Measurements from ENCODE around the gene PRKN.

Gene PRKN

DNA sequence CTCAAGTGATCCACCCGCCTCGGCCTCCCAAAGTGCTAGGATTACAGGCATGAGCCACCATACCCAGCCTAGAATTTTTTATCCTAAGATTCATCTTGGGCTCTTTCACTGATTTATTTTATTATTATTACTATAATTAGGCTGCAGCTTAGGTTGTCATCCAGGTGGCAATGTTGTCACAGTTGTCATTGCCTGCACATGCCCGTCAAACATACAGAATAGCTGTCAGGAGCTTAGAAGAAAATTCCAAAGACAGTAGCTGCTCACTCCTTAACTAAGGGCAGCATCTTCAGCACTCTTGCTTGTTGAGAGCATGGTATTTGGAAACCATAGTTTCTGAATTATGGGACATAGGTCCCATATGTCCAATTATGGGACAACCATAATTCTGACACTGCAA, 1118.8 kb downstream of the PRKN start:
- no peak for DNase-seq (ENCODE audit: low read depth in 2 of 2)

DNA sequence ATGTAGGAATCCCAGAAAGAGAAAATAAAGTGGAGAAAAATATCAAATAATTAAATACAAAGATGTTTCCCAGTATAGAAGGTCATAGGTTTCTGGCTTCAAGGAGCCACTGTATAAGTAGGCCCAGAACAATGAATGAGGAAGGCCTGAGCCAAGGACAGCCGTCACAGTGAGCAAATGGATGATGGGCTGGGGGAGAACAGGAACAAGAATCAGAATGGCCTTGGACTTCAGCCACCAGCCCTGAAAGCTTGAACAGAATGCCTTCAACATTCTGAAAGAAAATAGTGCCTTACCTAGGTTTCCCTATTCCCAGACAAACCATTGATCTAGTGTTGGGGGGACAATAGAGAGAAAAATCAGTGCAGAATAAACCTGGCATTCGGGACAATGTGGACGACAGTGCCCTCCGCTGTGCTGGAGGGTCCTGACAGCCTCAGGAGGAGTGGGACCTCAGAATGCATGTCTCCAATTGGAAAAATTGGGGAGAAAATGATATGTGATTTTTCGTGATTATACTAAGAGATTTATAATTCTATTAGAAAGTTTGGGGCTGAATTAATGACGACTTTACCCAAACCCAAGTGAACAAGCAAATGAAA, 1119.8 kb downstream of the PRKN start:
- no peak for DNase-seq (ENCODE audit: low read depth in 2 of 2)

DNA sequence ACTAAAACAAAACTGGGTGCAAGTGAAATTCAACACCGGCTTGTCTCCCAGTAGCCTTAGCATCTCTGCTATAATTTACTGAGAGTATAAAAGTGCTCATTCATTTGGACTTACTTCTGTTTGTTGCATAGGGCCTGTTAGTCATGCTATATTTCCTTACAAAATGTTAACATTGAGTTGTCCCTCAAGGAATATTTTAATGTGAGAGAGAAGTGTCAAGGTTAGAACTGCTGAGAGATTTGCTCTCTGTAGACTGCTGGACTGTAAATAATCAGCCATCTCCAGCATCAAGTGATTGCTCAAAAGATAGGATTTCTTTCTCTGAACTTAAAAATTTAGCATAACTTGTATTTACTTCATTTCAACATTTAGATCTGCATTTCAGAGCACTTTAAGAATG, 1125.2 kb downstream of the PRKN start:
- DNase-seq (ENCODE audit: low read depth in 2 of 2): no peak

DNA sequence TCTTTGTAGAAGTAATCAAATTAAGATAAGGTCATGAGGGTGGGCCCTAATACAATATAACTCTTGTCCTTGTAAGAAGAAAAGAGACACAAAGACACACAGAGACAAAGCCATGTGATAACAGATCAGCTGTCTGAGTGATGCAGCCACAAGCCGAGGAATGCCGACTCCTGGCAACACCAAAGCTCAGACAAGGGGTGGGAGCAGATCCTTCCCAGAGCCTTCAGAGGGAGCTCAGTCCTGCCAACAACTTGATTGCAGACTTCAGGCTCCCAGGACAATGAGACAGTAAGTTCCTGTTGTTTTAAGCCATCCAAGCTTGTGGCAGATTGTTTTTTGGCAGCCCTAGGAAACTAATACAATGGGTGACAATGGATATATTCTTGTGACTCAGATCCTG, 1128.7 kb downstream of the PRKN start:
- DNase-seq (ENCODE audit: low read depth in 2 of 2): no peak

- DNase-seq (ENCODE audit: low read depth in 2 of 2): no peak
These were observed 1130.6 kb downstream of the PRKN start for GRCh38 chr6:161596807-161597520.

DNA sequence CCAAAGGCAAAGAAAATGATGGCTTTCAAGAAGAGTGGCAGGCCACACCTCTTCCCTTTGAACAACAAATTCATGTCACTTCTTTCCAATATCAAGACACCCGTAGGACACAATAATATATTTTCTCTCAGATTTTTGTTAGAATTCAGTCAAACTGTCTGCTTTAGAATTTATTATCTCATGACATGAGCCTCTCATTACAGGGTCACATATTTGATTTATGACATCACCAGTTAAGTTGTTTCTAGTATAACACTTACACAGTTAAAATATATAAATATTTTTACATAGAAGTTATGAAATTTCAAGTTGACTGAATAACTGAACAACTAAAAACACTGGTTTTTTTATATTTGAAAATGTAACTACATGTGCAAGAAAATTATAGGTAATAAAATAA, 1133.2 kb downstream of the PRKN start:
- no peak for DNase-seq (ENCODE audit: low read depth in 2 of 2)

GRCh38 chr6:161590961-161591627, 1136.5 kb downstream of the PRKN start:
- no peak for DNase-seq (ENCODE audit: low read depth in 2 of 2)

- DNase-seq (ENCODE audit: low read depth in 2 of 2): no peak
These were observed 1140.7 kb downstream of the PRKN start for GRCh38 chr6:161586887-161587286.

- DNase-seq (ENCODE audit: low read depth in 2 of 2): no peak
These were observed 1142.8 kb downstream of the PRKN start for GRCh38 chr6:161584621-161585340.

DNA sequence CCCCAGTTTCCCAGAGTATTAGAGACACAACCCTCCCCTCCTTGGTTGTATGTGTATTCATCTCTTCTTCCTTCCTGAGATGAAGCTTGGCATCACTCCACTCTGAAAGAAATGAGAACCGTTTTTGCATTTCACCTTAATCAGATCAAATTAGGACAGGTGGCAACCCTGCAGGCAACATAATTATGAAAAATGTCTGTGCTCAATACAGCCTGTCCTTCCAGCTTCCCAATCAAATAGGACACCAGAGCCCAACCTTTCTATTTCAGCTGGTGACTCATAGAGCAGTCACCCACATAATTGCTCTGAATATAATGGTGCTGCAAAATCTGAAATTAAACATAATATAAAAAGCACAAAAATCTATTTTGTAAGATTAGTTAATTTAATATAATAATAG, 1143.5 kb downstream of the PRKN start:
- DNase-seq (ENCODE audit: low read depth in 2 of 2): no peak

GRCh38 chr6:161583584-161583983, 1144.0 kb downstream of the PRKN start:
- no peak for DNase-seq (ENCODE audit: low read depth in 2 of 2)

GRCh38 chr6:161578478-161578877, 1149.1 kb downstream of the PRKN start:
- DNase-seq (ENCODE audit: low read depth in 2 of 2): no peak

DNA sequence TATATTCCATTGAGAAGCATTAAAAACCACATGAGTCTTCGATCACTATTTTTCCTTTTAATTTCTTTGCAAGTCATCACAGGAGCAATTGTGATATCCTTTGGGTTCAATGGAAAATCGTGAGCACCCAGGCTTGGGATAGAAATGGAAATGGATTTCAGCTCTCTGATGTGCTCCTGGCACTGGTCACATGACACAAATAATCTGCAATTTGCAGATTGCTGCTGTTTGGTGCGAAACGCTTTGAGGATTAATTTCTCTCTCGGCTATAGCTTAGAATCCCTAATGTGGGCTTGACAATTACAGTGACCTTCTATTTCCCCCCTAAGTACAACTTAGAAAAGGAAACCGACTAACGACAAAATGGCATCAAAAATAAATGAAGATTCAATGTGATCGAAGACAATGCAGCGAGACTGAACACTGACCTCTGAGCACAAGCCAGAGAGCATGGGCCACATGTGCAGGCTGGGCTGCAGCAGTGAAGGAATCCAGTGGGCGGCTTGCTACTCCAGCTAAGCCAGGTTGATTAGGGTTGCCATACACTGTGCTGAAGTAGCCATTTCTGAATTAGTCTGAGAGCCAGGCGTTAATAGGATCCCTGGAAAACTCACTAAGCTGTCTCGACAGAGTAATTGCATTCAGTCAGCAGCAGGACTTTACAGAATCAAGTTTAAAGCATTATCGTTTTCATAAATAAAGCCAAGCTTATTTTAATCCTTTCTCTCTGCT, 1151.9 kb downstream of the PRKN start:
- DNase-seq (ENCODE audit: low read depth in 2 of 2): no peak

DNA sequence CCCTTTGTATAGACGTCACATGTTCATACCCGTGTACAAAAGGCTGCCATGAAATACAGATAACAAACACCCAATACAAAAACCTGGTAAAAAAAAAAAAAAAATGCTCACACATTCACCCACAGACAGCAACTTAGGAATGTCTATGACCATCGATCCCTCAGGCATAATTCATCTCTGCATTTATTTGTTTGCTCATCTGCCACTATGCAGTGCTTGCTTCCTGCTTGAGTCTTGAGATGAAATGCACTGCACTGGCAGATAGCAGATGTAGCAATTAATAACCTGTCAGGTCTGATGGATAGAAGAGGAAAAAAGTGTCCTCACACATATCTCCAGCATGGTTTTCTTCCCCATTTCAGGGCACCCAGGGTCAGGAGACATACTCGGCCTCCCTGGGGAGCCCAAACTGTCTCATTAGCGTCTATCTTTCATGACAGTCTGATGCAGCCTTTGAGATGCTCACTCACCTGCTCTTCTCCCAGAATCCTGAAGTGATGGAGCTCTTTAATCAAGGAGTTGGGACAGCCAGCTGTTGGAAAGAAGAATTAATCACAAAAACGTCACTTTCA, 1158.6 kb downstream of the PRKN start:
- DNase-seq (ENCODE audit: low read depth in 2 of 2): no peak

GRCh38 chr6:161564952-161565351, 1162.6 kb downstream of the PRKN start:
- no peak for DNase-seq (ENCODE audit: low read depth in 2 of 2)

GRCh38 chr6:161561908-161562307, 1165.7 kb downstream of the PRKN start:
- no peak for DNase-seq (ENCODE audit: low read depth in 2 of 2)

DNA sequence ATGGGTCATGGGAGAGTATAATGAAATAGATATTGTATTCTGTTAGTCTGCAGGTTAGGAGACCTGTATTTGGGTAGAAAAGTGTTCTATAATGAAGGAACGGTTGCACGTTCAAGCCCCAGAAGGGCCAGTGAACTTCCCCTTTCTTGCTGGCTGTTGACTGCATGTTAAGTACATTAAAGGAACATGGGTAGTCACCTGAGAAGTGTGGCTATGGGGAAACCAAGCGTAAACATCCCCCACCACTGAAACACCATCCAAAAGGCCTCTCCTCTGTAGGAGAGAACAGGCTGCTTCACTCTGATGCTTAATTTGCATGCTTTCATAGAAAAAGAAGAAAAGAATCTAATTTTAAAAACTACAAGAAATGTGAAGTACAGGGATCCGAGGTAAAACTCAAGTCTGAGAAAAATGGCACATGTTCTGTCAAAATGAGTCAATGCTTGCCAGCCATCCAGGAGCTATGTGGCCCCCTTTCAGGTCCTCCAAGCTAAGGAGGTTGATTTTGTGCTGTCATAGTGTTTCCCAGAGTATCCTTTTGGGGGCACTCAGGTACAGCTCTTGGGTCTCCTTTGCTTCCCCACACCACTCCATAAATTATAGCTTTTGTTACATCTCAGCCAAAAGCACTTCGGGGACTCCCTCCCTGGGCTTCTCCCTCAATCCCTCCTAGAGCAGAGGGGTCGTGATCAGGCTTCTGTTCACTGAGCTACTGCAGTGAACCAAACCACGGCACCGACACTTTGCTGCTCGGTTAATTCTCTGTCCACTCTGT, 1170.0 kb downstream of the PRKN start:
- no peak for DNase-seq (ENCODE audit: low read depth in 2 of 2)

DNA sequence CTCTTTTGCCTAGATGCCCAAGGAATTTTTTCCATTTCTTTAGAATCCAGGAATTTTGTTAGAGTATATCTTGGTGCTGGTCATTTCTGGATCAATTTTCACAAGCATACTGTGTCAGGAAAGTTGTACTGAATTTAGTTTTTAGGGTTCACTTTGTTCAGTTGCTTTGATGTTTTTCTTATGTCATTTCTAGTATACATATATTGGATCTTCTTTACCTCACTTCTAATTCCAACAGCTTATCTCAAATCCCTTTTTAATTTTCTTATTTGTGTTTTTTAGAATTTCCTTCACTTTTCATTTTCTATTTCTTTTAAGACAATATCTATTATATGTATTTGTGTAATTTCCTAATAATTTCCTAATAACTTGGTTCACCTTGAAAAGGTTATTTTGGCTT, 1172.7 kb downstream of the PRKN start:
- DNase-seq (ENCODE audit: low read depth in 2 of 2): no peak

DNA sequence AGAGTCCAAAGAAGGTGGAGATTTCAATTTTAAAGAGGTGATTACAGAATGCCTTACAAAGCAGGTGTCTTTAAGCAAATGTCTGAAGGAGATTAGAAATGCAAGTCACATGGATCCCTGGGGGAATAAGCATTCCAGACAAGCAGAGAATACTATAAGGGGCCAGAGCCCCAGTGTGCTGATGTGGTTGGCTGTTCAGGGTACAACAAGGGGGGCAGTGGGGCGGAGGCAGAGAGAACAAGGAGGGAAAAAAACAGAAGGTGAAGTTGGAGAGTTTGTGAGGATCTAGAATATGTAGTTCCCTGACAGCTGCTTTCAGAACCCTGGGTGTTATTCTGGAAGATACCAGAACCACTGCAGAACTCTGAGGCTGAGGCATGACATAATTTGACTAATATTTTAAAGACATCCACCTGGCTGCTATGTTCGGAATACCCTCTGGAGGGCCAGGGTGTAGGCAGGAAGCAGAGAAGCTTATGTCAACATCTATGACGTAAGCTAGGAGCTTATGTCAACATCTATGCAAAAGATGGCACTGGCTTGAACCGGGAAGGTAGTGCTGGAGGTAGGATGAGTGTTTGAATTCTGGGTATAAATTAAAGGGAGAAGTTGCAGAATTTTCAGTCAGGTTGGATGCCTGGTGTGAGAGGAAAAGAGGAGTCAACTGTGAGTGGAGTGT, 1177.5 kb downstream of the PRKN start:
- no peak for DNase-seq (ENCODE audit: low read depth in 2 of 2)

GRCh38 chr6:161548713-161549296, 1178.8 kb downstream of the PRKN start:
- DNase-seq (ENCODE audit: low read depth in 2 of 2): no peak
